Activated naive CD4-positive, alpha-beta T cell treated with anti-CD3 and anti-CD28 coated beads for 36 hours (primary cell): ENCODE data around the gene PALD1. TPM values are rescaled to one million over a fixed set of nuclear protein-coding genes. Genes with fewer than 3 reads are reported as not detected.
"Not testable (repeated sequence)": the region's sequence is repeated elsewhere in the genome, so short reads cannot be mapped to it uniquely, and the experiment has no call there.

Experiments used
- CTCF ChIA-PET: fragments of 350-600 bp; sonication (Branson Sonifier 250); formaldehyde crosslinking; loops from one replicate; lab custom pipeline; 2021; ENCODE audit warnings: antibody characterized with exemption; lab: Charles Lee
- DNase-seq: peaks from one replicate; pipeline ENCODE4 v3.0.0-alpha.2; 2020
- H3K27ac Mint-ChIP-seq: one replicate; pipeline ENCODE4 v1.8.0; 2021; ENCODE audit warnings: mild to moderate bottlenecking, mixed read lengths
- H3K27me3 Mint-ChIP-seq: one replicate; pipeline ENCODE4 v1.8.0; 2021; ENCODE audit warnings: low read depth, mixed read lengths
- H3K36me3 Mint-ChIP-seq: one replicate; pipeline ENCODE4 v1.8.0; 2021; ENCODE audit warnings: low read depth, mixed read lengths
- H3K4me1 Mint-ChIP-seq: one replicate; pipeline ENCODE4 v1.8.0; 2021; ENCODE audit warnings: low read depth, mixed read lengths
- H3K4me3 Mint-ChIP-seq: one replicate; pipeline ENCODE4 v1.8.0; 2021; ENCODE audit warnings: mild to moderate bottlenecking, moderate library complexity, mixed read lengths
- H3K9me3 Mint-ChIP-seq: one replicate; pipeline ENCODE4 v1.8.0; 2021; ENCODE audit warnings: mixed read lengths
- intact Hi-C: fragments of 100-400 bp; cut with micrococcal nuclease; formaldehyde crosslinking; loops from one replicate; pipeline ENCODE4 v1.15.1; 2023
- total RNA-seq, 2 experiments: library from RNA; stranded (reverse); gene quantifications; one replicate each; pipeline ENCODE4 v1.2.3, GENCODE V29; 2021

Gene PALD1
- total RNA-seq, 2 experiments from 2014 or later, result 0.69 TPM

DNA sequence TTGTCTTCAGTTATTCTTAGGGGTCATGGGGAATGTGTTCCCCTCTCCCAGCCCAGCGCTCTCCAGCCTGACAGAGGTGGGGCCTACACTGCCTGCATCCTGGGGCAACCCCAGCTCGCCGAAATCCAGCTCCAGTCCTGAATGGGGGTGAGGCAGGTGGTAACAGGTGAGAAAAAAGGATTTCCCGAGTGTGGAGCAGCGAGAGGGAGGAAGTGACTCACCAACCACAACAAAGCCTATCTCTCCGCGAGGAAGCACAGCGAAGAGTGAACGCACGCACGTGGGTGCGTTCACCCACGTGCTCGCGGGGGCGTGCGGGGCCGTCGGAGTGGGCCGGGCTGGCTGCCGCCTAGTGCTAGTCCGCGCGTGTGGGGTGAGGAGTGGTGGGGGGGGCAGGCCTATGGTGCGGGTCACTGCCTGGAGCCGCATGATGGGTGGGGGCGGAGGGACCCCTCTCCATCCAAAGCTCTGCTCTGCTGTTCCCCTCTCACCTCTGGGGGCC lies 855 bp upstream of the PALD1 start:
- no peaks in the 10 kb centered on the region for H3K9me3 Mint-ChIP-seq
- peaks cover 29% of the 10 kb centered on the region for H3K27me3 Mint-ChIP-seq
- peaks cover 43% of the 10 kb centered on the region for H3K4me1 Mint-ChIP-seq
- CTCF ChIA-PET, result interaction anchor here (0.6 to 1.6 kb wide), 4 partner anchors 16 to 251 kb away, joined by 3 to 8 read pairs (median 4); partner anchors contain the start of gene EIF4EBP2
- H3K27ac Mint-ChIP-seq, result peak overlapping the region; percentile 41
- H3K4me3 Mint-ChIP-seq, result peak overlapping the region; percentile 74
- intact Hi-C loops, result loop anchor here (1.0 to 5.0 kb wide), 6 partner anchors 17 to 370 kb away; partner anchors contain the start of genes EIF4EBP2 and PPA1
- DNase-seq, result peak; percentile 91
- no peaks in the 10 kb centered on the region for H3K36me3 Mint-ChIP-seq

DNA sequence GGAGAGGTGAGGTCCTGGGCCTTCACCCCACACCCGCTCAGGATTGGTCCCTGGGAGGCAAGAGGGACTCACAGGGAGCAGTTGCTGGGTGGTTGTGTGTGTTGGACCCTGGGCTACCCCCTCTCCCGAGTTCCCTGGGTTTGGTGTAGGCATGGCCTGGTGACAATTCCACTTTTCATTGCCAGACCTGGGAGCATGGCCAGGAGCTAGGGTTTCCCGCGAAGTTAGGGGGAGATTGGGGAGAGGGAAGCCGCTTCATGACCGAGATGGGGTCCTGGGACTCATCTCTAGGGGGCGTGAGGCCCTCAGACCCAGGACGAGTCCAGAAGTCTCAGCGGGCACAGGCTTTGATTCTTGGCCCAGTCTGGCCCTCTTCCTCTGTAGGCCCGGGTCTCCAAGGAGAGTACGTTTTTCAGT lies 606 bp downstream of the PALD1 start:
- no peaks in the 10 kb centered on the region for H3K9me3 Mint-ChIP-seq
- peak overlapping the region; percentile 17 for H3K4me3 Mint-ChIP-seq
- intact Hi-C loops, result loop anchor here (5.0 kb wide), 3 partner anchors 207 to 368 kb away; partner anchors contain the start of gene PPA1
- no peak for DNase-seq
- peaks cover 43% of the 10 kb centered on the region for H3K4me1 Mint-ChIP-seq
- no peak overlapping the region for H3K27ac Mint-ChIP-seq
- peaks cover 29% of the 10 kb centered on the region for H3K27me3 Mint-ChIP-seq
- CTCF ChIA-PET, result no interaction called here
- H3K36me3 Mint-ChIP-seq, result no peaks in the 10 kb centered on the region

DNA sequence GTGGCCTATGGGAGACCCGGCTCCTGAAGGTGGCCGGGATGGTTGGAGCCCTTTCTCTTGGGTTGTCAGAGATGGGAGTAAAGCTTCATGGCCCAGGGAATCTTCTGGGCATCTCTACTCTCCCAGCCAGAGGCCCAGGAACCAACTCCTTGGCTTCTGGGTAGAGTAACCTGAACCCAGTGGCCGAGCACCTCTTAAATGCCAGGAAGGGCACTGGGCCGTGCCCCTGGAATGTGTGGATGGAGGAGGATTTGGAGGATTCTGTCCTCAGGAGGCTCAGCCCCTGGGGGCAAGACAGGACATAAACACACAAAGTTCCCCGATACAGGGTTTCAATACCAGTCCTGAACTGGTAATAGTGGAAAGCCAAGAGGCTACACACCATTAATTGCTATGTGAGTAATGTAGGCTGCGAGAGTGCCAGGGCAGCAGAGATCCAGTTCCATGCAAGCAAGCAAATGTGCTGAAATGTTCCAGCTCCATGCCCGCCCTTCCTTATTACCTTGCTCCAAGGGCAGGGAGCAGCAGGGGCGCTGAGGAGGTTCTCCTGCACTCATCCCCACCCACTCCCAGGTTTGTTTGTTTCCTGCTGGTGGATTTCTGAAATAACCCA lies 1.2 kb downstream of the PALD1 start:
- Mint-ChIP-seq H3K4me3 (peak overlapping the region; percentile 17), H3K9me3 (no peaks in the 10 kb centered on the region), H3K27me3 (peaks cover 29% of the 10 kb centered on the region), H3K4me1 (peaks cover 43% of the 10 kb centered on the region), H3K27ac (no peak overlapping the region), H3K36me3 (no peaks in the 10 kb centered on the region)
- intact Hi-C loops, result loop anchor here (5.0 kb wide), 3 partner anchors 207 to 368 kb away; partner anchors contain the start of gene PPA1
- no peak for DNase-seq
- CTCF ChIA-PET, result interaction anchor here (1.2 kb wide), 1 partner anchor 18 kb away, joined by 4 read pairs; no protein-coding TSS in a partner anchor

DNA sequence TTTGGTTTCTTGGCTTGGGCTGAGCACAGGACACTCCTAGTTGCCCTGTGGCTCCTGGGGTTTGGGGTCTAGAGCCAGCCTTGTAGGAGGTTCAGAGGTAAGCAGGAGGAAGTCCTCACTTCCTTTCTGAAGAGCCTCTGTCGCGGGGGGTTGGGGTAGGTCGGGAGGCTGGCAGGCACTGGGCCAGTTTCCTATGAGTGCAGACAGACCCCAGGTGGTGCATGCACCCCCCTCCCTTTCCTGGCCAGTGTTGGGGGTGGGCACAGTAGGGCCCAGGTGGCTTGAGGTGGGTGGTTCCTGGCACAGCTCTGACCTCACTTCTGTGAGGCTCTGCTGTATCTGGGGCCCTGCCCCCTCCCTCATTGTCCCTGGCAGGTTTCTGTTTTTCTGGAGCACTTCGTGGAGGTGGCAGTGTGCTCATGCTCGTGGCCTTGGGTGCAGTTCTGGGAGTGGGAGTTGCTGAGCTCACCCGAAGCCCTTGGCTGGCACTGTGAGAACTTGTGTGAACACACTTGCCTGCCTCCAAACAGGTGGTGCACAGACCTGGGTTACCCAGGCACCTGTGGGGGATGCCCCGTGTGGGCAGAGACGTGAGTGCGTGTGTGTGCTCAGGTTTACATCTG lies 1.8 kb downstream of the PALD1 start:
- CTCF ChIA-PET, result interaction anchor here (1.2 kb wide), 1 partner anchor 19 kb away, joined by 4 read pairs; no protein-coding TSS in a partner anchor
- intact Hi-C loops, result no loop called here

DNA sequence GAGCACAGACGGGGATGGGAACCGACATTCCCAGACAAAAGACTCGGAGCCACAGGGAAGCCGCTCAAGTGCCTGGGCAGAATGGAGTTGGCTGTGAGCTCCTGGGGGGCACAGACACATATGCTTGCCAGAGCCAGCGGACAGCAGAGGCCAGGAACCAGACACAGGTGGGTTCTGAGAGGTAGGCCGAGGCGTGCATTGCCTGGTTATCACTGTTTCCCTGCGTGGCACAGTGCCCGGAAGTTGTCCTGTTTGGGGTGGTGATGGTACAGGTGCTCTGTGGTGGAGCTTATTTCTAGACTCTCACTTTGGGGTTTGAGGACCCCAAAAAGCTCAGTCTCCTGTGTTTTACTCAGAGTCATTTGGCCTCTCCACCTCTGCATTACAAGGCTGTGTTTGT lies 2.5 kb downstream of the PALD1 start:
- Mint-ChIP-seq H3K27ac (no peak overlapping the region), H3K36me3 (no peaks in the 10 kb centered on the region), H3K27me3 (peaks cover 17% of the 10 kb centered on the region), H3K4me3 (no peak overlapping the region), H3K4me1 (peaks cover 38% of the 10 kb centered on the region), H3K9me3 (no peaks in the 10 kb centered on the region)
- CTCF ChIA-PET, result no interaction called here
- DNase-seq, result no peak
- intact Hi-C loops, result no loop called here

More for the DNA sequence above, 1.8 kb downstream of the PALD1 start:
- peaks cover 42% of the 10 kb centered on the region for H3K4me1 Mint-ChIP-seq
- no peak overlapping the region for H3K27ac Mint-ChIP-seq
- peak; percentile 25 for DNase-seq
- H3K9me3 Mint-ChIP-seq, result no peaks in the 10 kb centered on the region
- peak overlapping the region; percentile 17 for H3K4me3 Mint-ChIP-seq
- H3K36me3 Mint-ChIP-seq, result no peaks in the 10 kb centered on the region
- H3K27me3 Mint-ChIP-seq, result peaks cover 24% of the 10 kb centered on the region

DNA sequence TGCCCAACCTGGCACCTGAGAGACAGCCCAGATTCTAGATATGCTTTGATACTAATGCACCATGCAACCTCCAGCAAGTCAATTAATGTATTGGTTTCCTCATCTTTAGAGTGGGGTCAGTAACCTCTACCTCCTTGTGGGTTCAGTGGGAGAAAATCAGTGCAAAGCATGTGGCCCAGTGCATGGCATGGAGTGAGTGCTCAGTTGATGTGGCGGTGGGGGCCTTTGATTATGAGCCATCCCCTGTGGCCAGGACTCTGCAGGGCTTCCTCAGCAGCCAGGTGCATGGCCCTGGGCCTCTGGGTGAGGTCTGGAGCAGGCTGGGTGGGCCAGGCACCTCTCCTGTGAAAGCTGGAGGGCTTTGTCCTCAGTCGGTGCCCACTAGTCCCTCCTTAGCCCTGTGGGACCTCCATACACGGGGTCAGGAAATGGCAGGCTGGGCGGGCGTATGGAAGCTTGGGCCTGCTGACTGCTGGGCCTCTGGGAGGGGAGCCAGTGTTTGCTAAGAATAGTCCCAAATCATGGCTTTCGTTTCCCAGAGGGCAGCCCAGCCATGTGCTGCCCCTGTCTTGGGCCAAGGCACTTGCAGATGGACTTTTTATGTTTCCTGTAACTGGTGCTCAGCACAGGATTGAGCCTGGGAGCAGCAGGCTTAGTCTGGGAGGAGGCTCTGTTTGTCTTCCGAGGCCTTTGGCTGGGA lies 3.4 kb downstream of the PALD1 start:
- peaks cover 9% of the 10 kb centered on the region for H3K27me3 Mint-ChIP-seq
- no peaks in the 10 kb centered on the region for H3K9me3 Mint-ChIP-seq
- peaks cover 30% of the 10 kb centered on the region for H3K4me1 Mint-ChIP-seq
- DNase-seq, result no peak
- intact Hi-C loops, result no loop called here
- CTCF ChIA-PET, result no interaction called here
- H3K36me3 Mint-ChIP-seq, result no peaks in the 10 kb centered on the region
- H3K27ac Mint-ChIP-seq, result no peak overlapping the region
- no peak overlapping the region for H3K4me3 Mint-ChIP-seq

DNA sequence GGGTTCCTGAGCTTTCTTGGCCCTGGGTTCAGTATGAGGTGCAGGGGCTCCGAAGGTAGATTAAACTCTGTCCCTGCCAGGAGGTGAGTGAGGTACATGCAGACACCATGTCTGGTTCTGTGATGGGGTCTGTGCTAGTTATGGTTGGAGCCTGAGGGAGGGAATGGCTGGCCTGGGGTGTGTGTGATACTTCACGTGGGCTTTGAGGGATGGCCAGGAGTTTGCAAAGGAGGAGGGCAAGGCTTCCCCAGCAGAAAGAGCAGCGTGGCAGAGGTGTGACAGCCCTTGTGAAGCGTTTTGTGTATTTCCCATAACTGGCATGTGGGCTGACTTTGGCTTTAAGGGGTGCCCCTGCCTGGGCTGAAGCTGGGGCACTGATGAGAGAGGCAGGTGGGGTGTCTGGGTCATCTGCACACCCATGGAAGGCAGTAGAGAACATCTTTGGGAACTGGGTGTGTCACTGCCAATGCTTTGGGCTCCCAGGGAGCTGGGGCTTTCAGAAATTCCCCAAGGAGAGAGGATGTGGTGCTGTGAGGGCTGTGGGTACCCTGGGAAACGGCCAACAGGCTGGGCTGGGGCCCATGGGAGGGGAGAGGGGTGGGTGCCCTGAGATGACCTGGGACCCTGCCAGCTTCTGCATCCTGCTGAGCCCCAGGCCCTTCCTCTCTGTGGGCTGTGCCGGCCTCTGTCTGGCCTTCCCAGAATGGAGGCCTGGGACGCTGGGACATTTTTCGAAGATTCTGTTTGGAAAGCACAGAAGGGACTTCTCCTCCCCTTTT lies 4.6 kb downstream of the PALD1 start:
- no peaks in the 10 kb centered on the region for H3K36me3 Mint-ChIP-seq
- H3K4me3 Mint-ChIP-seq, result no peak overlapping the region
- no peaks in the 10 kb centered on the region for H3K9me3 Mint-ChIP-seq
- CTCF ChIA-PET, result no interaction called here
- intact Hi-C loops, result no loop called here
- no peak for DNase-seq
- peaks cover 6% of the 10 kb centered on the region for H3K27me3 Mint-ChIP-seq
- H3K27ac Mint-ChIP-seq, result no peak overlapping the region
- H3K4me1 Mint-ChIP-seq, result peaks cover 19% of the 10 kb centered on the region

DNA sequence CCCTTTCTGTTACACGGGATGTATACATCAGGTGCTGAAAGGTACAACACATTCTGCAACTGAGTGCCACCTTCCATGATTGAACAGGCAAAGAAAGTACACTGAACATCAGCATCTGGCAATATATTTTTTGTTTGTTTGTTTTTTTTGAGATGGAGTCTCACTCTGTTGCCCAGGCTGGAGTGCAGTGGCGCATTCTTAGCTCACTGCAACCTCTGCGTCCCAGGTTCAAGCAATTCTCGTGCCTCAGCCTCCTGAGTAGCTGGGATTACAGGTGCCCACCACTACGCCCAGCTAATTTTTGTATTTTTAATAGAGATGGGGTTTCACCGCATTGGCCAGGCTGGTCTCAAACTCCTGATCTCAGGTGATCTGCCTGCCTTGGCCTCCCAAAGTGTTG lies 5.3 kb downstream of the PALD1 start:
- H3K4me3 Mint-ChIP-seq, H3K27me3 Mint-ChIP-seq, H3K36me3 Mint-ChIP-seq, CTCF ChIA-PET, H3K9me3 Mint-ChIP-seq, intact Hi-C loops, DNase-seq, H3K27ac Mint-ChIP-seq: not testable (repeated sequence)
- peaks cover 19% of the 10 kb centered on the region for H3K4me1 Mint-ChIP-seq

DNA sequence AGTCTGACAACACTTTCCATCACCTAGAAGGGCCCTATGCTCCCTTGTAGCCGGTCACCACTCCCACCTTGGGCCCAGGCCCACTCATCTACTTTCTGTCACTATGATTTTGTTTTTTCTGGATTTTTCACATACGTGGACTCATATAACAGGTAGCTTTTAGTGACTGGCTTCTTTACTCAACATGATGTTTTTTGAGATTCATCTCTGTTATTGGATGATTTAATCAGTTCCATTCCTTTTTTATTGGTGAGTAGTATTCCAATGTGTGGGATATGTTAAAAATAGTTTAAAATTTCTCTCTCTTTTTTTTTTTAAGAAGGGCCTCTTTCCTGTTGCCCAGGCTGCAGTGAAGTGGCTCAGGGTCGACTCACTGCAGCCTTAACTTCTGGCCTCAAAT lies 9.3 kb downstream of the PALD1 start:
- no peaks in the 10 kb centered on the region for H3K36me3 Mint-ChIP-seq
- H3K9me3 Mint-ChIP-seq, result no peaks in the 10 kb centered on the region
- DNase-seq, result no peak
- no peak overlapping the region for H3K4me3 Mint-ChIP-seq
- CTCF ChIA-PET, result interaction anchor here (0.6 to 2.4 kb wide), 2 partner anchors 26 to 270 kb away, joined by 3 to 8 read pairs; no protein-coding TSS in a partner anchor
- no peaks in the 10 kb centered on the region for H3K27me3 Mint-ChIP-seq
- H3K27ac Mint-ChIP-seq, result no peak overlapping the region
- intact Hi-C loops, result no loop called here
- no peaks in the 10 kb centered on the region for H3K4me1 Mint-ChIP-seq

DNA sequence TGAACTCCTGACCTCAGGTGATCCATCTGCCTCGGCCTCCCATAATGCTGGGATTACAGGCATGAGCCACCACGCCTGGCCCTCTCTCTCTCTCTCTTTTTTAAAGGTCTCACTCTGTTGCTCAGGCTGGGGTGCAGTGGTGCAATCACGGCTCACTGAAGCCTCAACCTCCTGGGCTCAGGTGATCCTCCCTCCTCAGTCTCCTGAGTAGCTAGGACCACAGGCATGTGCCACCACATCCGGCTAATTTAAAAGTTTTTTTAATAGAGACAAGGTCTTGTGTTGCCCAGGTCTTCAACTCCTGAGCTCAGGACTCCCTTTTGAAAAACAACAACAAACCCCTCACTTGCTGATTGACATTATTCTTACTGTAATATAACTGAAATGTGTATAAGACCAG lies 11.6 kb downstream of the PALD1 start:
- Mint-ChIP-seq H3K4me1 (peaks cover 10% of the 10 kb centered on the region), H3K36me3 (no peaks in the 10 kb centered on the region), H3K27ac (no peak overlapping the region), H3K9me3 (no peaks in the 10 kb centered on the region), H3K27me3 (no peaks in the 10 kb centered on the region), H3K4me3 (no peak overlapping the region)
- intact Hi-C loops, result no loop called here
- CTCF ChIA-PET, result interaction anchor here (1.2 to 2.4 kb wide), 2 partner anchors 29 to 109 kb away, joined by 3 to 8 read pairs; no protein-coding TSS in a partner anchor
- DNase-seq, result no peak

DNA sequence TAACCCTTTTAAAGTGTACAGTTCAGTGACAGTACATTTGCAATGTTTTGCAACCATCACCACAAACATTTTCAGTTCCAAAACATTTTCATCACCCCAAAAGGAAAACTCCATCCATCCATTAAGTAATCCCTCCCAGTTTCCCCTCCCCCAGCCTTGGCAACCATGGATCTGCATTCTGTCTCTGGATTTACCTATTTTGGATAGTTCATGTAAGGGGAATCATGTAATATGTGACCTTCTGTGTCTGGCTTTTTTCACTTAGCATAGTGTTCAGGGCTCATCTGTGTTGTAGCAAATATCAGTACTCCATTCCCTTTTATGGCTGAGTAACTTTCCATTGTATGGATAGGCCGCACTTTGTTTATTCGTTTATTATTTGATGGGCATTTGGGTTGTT lies 13.0 kb downstream of the PALD1 start:
- no peak for DNase-seq
- Mint-ChIP-seq H3K27ac (no peak overlapping the region), H3K4me3 (no peak overlapping the region), H3K4me1 (peaks cover 15% of the 10 kb centered on the region), H3K9me3 (no peaks in the 10 kb centered on the region), H3K27me3 (no peaks in the 10 kb centered on the region), H3K36me3 (no peaks in the 10 kb centered on the region)
- intact Hi-C loops, result no loop called here
- CTCF ChIA-PET, result no interaction called here
